Measurements from ENCODE around the gene FHOD1. TPM values are rescaled to one million over a fixed set of nuclear protein-coding genes. Genes with fewer than 3 reads are reported as not detected.

The FHOD1 gene
- total and polyA plus RNA-seq, 2 donors = 5.6 to 27.8 TPM

GRCh38 chr16:67246081-67246755 lies 1.1 kb downstream of the FHOD1 start:
- peaks cover 18 to 61% of the 10 kb centered on the region in 2 donors for H3K27me3 ChIP-seq (ENCODE audit: control insufficient read depth in 2 of 2, insufficient read depth in 1 of 2, low read length in 1 of 2)
- H3K27ac ChIP-seq (ENCODE audit: low read depth in 1 of 2, low read length in 1 of 2) = peak overlapping the region; percentile 24 to 64
- H3K4me1 ChIP-seq (ENCODE audit: control insufficient read depth in 2 of 2, insufficient read depth in 2 of 2, low read length in 2 of 2) = peaks cover 20 to 58% of the 10 kb centered on the region in 2 donors
- H3K9me3 ChIP-seq (ENCODE audit: control insufficient read depth in 2 of 2, insufficient read depth in 1 of 2, low read length in 1 of 2) = peaks cover 0 to 12% of the 10 kb centered on the region in 2 donors
- DNase-seq (ENCODE audit: low read depth in 6 of 9, low spot score in 9 of 9) = peak in 3 of 9 donors; percentile 30 to 52 (median 40)
- peak overlapping the region; percentile 64 to 66 for H3K4me3 ChIP-seq (ENCODE audit: low read length in 2 of 2)
- WGBS = 5% methylated on average over 48 of the region's 48 CpGs
- H3K36me3 ChIP-seq (ENCODE audit: control insufficient read depth in 2 of 2, insufficient read depth in 2 of 2, low read length in 1 of 2) = no peaks in the 10 kb centered on the region

GRCh38 chr16:67245674-67246080 lies 1.6 kb downstream of the FHOD1 start:
- no peaks in the 10 kb centered on the region for H3K36me3 ChIP-seq (ENCODE audit: control insufficient read depth in 2 of 2, insufficient read depth in 2 of 2, low read length in 1 of 2)
- H3K27ac ChIP-seq (ENCODE audit: low read depth in 1 of 2, low read length in 1 of 2) = no peak overlapping the region
- H3K4me1 ChIP-seq (ENCODE audit: control insufficient read depth in 2 of 2, insufficient read depth in 2 of 2, low read length in 2 of 2) = peaks cover 20 to 58% of the 10 kb centered on the region in 2 donors
- peaks cover 15 to 55% of the 10 kb centered on the region in 2 donors for H3K27me3 ChIP-seq (ENCODE audit: control insufficient read depth in 2 of 2, insufficient read depth in 1 of 2, low read length in 1 of 2)
- no peak for DNase-seq (ENCODE audit: low read depth in 6 of 9, low spot score in 9 of 9)
- H3K9me3 ChIP-seq (ENCODE audit: control insufficient read depth in 2 of 2, insufficient read depth in 1 of 2, low read length in 1 of 2) = peaks cover 0 to 12% of the 10 kb centered on the region in 2 donors
- WGBS = 62% methylated on average over 8 of the region's 8 CpGs
- peak overlapping the region; percentile 64 to 66 for H3K4me3 ChIP-seq (ENCODE audit: low read length in 2 of 2)

GRCh38 chr16:67245186-67245585 lies 2.1 kb downstream of the FHOD1 start:
- Histone ChIP-seq H3K9me3 (ENCODE audit: control insufficient read depth in 2 of 2, insufficient read depth in 1 of 2, low read length in 1 of 2) (peaks cover 0 to 12% of the 10 kb centered on the region in 2 donors), H3K4me1 (ENCODE audit: control insufficient read depth in 2 of 2, insufficient read depth in 2 of 2, low read length in 2 of 2) (peaks cover 20 to 58% of the 10 kb centered on the region in 2 donors), H3K4me3 (ENCODE audit: low read length in 2 of 2) (no peak overlapping the region), H3K36me3 (ENCODE audit: control insufficient read depth in 2 of 2, insufficient read depth in 2 of 2, low read length in 1 of 2) (no peaks in the 10 kb centered on the region), H3K27me3 (ENCODE audit: control insufficient read depth in 2 of 2, insufficient read depth in 1 of 2, low read length in 1 of 2) (peaks cover 15 to 50% of the 10 kb centered on the region in 2 donors), H3K27ac (ENCODE audit: low read depth in 1 of 2, low read length in 1 of 2) (peak overlapping the region in 1 of 2 donors; percentile 18)
- DNase-seq (ENCODE audit: low read depth in 6 of 9, low spot score in 9 of 9) = no peak
- 53% methylated on average over 4 of the region's 4 CpGs for WGBS

- Histone ChIP-seq H3K27me3 (ENCODE audit: control insufficient read depth in 2 of 2, insufficient read depth in 1 of 2, low read length in 1 of 2) (peaks cover 10 to 44% of the 10 kb centered on the region in 2 donors), H3K4me1 (ENCODE audit: control insufficient read depth in 2 of 2, insufficient read depth in 2 of 2, low read length in 2 of 2) (peaks cover 20 to 58% of the 10 kb centered on the region in 2 donors), H3K36me3 (ENCODE audit: control insufficient read depth in 2 of 2, insufficient read depth in 2 of 2, low read length in 1 of 2) (no peaks in the 10 kb centered on the region), H3K27ac (ENCODE audit: low read depth in 1 of 2, low read length in 1 of 2) (peak overlapping the region; percentile 50 to 58), H3K4me3 (ENCODE audit: low read length in 2 of 2) (no peak overlapping the region), H3K9me3 (ENCODE audit: control insufficient read depth in 2 of 2, insufficient read depth in 1 of 2, low read length in 1 of 2) (peaks cover 0 to 12% of the 10 kb centered on the region in 2 donors)
- DNase-seq (ENCODE audit: low read depth in 6 of 9, low spot score in 9 of 9) = peak in 2 of 9 donors; percentile 40 to 69
- WGBS = 7% methylated on average over 5 of the region's 5 CpGs
Measured at GRCh38 chr16:67244387-67245185, 2.7 kb downstream of the FHOD1 start.

- Histone ChIP-seq H3K9me3 (ENCODE audit: control insufficient read depth in 2 of 2, insufficient read depth in 1 of 2, low read length in 1 of 2) (peaks cover 0 to 9% of the 10 kb centered on the region in 2 donors), H3K27me3 (ENCODE audit: control insufficient read depth in 2 of 2, insufficient read depth in 1 of 2, low read length in 1 of 2) (peaks cover 0 to 33% of the 10 kb centered on the region in 2 donors), H3K4me1 (ENCODE audit: control insufficient read depth in 2 of 2, insufficient read depth in 2 of 2, low read length in 2 of 2) (peaks cover 12 to 49% of the 10 kb centered on the region in 2 donors), H3K4me3 (ENCODE audit: low read length in 2 of 2) (no peak overlapping the region), H3K27ac (ENCODE audit: low read depth in 1 of 2, low read length in 1 of 2) (no peak overlapping the region), H3K36me3 (ENCODE audit: control insufficient read depth in 2 of 2, insufficient read depth in 2 of 2, low read length in 1 of 2) (peaks cover 0 to 4% of the 10 kb centered on the region in 2 donors)
- DNase-seq (ENCODE audit: low read depth in 6 of 9, low spot score in 9 of 9) = no peak
- 97% methylated on average over 4 of the region's 4 CpGs for WGBS
Measured at GRCh38 chr16:67243481-67243880, 3.8 kb downstream of the FHOD1 start.

- 95% methylated on average over 4 of the region's 4 CpGs for WGBS
- DNase-seq (ENCODE audit: low read depth in 6 of 9, low spot score in 9 of 9) = no peak
- peaks cover 0 to 4% of the 10 kb centered on the region in 2 donors for H3K9me3 ChIP-seq (ENCODE audit: control insufficient read depth in 2 of 2, insufficient read depth in 1 of 2, low read length in 1 of 2)
- H3K4me1 ChIP-seq (ENCODE audit: control insufficient read depth in 2 of 2, insufficient read depth in 2 of 2, low read length in 2 of 2) = peaks cover 4 to 37% of the 10 kb centered on the region in 2 donors
- H3K36me3 ChIP-seq (ENCODE audit: control insufficient read depth in 2 of 2, insufficient read depth in 2 of 2, low read length in 1 of 2) = peaks cover 8 to 10% of the 10 kb centered on the region in 2 donors
- H3K27me3 ChIP-seq (ENCODE audit: control insufficient read depth in 2 of 2, insufficient read depth in 1 of 2, low read length in 1 of 2) = peaks cover 0 to 21% of the 10 kb centered on the region in 2 donors
- H3K27ac ChIP-seq (ENCODE audit: low read depth in 1 of 2, low read length in 1 of 2) = no peak overlapping the region
- H3K4me3 ChIP-seq (ENCODE audit: low read length in 2 of 2) = no peak overlapping the region
Measured at GRCh38 chr16:67242138-67242730, 5.0 kb downstream of the FHOD1 start.

- peaks cover 13 to 19% of the 10 kb centered on the region in 2 donors for H3K36me3 ChIP-seq (ENCODE audit: control insufficient read depth in 2 of 2, insufficient read depth in 2 of 2, low read length in 1 of 2)
- whole genome bisulfite sequencing = 94% methylated on average over 10 of the region's 10 CpGs
- no peak for DNase-seq (ENCODE audit: low read depth in 6 of 9, low spot score in 9 of 9)
- H3K4me1 ChIP-seq (ENCODE audit: control insufficient read depth in 2 of 2, insufficient read depth in 2 of 2, low read length in 2 of 2) = peaks cover 4 to 27% of the 10 kb centered on the region in 2 donors
- H3K4me3 ChIP-seq (ENCODE audit: low read length in 2 of 2) = no peak overlapping the region
- peak overlapping the region in 1 of 2 donors; percentile 32 for H3K27ac ChIP-seq (ENCODE audit: low read depth in 1 of 2, low read length in 1 of 2)
- H3K27me3 ChIP-seq (ENCODE audit: control insufficient read depth in 2 of 2, insufficient read depth in 1 of 2, low read length in 1 of 2) = peaks cover 0 to 11% of the 10 kb centered on the region in 2 donors
- peaks cover 0 to 1% of the 10 kb centered on the region in 2 donors for H3K9me3 ChIP-seq (ENCODE audit: control insufficient read depth in 2 of 2, insufficient read depth in 1 of 2, low read length in 1 of 2)
Measured at GRCh38 chr16:67241008-67241900, 6.0 kb downstream of the FHOD1 start.

GRCh38 chr16:67240506-67240905 lies 6.8 kb downstream of the FHOD1 start:
- Histone ChIP-seq H3K4me1 (ENCODE audit: control insufficient read depth in 2 of 2, insufficient read depth in 2 of 2, low read length in 2 of 2) (peaks cover 4 to 20% of the 10 kb centered on the region in 2 donors), H3K4me3 (ENCODE audit: low read length in 2 of 2) (no peak overlapping the region), H3K27me3 (ENCODE audit: control insufficient read depth in 2 of 2, insufficient read depth in 1 of 2, low read length in 1 of 2) (peaks cover 0 to 4% of the 10 kb centered on the region in 2 donors), H3K36me3 (ENCODE audit: control insufficient read depth in 2 of 2, insufficient read depth in 2 of 2, low read length in 1 of 2) (peaks cover 17 to 27% of the 10 kb centered on the region in 2 donors), H3K27ac (ENCODE audit: low read depth in 1 of 2, low read length in 1 of 2) (no peak overlapping the region), H3K9me3 (ENCODE audit: control insufficient read depth in 2 of 2, insufficient read depth in 1 of 2, low read length in 1 of 2) (peaks cover 0 to 1% of the 10 kb centered on the region in 2 donors)
- WGBS = 93% methylated on average over 4 of the region's 4 CpGs
- DNase-seq (ENCODE audit: low read depth in 6 of 9, low spot score in 9 of 9) = no peak

All from thymus (tissue), 11 donors.